Thyroid gland (tissue), 4 donors: ENCODE data around the gene GALNT10.

ENCODE experiments used
- POLR2A ChIP-seq, 2 donors: fragments of 450-650 bp; IDR thresholded peaks; one replicate each; pipeline ENCODE4 v1.6.1; 2017; ENCODE audit warnings: antibody characterized with exemption in 2 of 2, mild to moderate bottlenecking in 2 of 2, moderate library complexity in 1 of 2
- TF ChIP-seq, protein P1 (sequence below), 6 experiments: fragments of 200-600 bp in 3 of 6; fragments of 450-650 bp in 3 of 6; sonication (generic) in 3 of 6; IDR thresholded peaks; one replicate each; pipeline ENCODE4 v1.5.1; 2016 to 2019; ENCODE audit warnings: antibody characterized with exemption in 6 of 6, mild to moderate bottlenecking in 2 of 6, inconsistent platforms in 1 of 6, moderate library complexity in 1 of 6

DNA sequence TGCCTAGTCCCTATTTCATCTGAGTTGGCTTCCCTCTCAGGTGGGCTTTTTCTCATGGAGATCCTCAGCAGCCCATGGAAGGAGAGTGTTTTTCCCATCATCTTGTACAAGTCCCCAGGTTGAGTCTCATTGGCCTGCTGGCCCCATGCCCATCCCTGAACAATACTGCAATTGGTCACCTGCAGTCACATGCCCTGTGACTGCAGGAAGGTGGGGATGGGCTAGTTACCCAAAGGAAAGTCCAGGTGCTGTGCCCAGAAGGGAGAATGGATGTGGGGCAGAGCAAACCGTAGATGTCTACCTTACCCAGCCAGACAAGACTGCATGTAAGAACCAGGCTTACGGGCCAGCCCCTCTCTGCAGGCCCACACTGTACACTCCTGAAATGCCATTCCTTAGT is 201.3 kb downstream of the GALNT10 start:
- TF ChIP-seq, protein P1, sequence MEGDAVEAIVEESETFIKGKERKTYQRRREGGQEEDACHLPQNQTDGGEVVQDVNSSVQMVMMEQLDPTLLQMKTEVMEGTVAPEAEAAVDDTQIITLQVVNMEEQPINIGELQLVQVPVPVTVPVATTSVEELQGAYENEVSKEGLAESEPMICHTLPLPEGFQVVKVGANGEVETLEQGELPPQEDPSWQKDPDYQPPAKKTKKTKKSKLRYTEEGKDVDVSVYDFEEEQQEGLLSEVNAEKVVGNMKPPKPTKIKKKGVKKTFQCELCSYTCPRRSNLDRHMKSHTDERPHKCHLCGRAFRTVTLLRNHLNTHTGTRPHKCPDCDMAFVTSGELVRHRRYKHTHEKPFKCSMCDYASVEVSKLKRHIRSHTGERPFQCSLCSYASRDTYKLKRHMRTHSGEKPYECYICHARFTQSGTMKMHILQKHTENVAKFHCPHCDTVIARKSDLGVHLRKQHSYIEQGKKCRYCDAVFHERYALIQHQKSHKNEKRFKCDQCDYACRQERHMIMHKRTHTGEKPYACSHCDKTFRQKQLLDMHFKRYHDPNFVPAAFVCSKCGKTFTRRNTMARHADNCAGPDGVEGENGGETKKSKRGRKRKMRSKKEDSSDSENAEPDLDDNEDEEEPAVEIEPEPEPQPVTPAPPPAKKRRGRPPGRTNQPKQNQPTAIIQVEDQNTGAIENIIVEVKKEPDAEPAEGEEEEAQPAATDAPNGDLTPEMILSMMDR (IDR thresholded peaks at IDR 0.05): no peak
- TF ChIP-seq POLR2A (IDR thresholded peaks at IDR 0.05): no peak
